GM23248 (cell line): ENCODE measurements around the gene APPBP2.

ENCODE experiments used
- EZH2 ChIP-seq: fragments of 200-600 bp; sonication (generic); IDR thresholded peaks from 2 replicates; pipeline ENCODE4 v1.6.1; 2018; ENCODE audit warnings: antibody characterized with exemption, mild to moderate bottlenecking; ENCODE audit not compliant: insufficient read depth, poor library complexity, severe bottlenecking
- EZH2phosphoT487 ChIP-seq: fragments of 200-600 bp; sonication (generic); IDR thresholded peaks from 2 replicates; pipeline ENCODE4 v1.6.1; 2018; ENCODE audit warnings: antibody characterized with exemption, moderate library complexity, mild to moderate bottlenecking, low read depth; ENCODE audit not compliant: insufficient read depth

GRCh38 chr17:60545465-60546191, 19.6 kb upstream of the APPBP2 start:
- TF ChIP-seq EZH2phosphoT487 (no peak), EZH2 (no peak)
